ENCODE measurements around the gene SPSB1. TPM values are rescaled to one million over a fixed set of nuclear protein-coding genes. Genes with fewer than 3 reads are reported as not detected.

The SPSB1 gene
- total and polyA plus RNA-seq, 2 experiments from 2014 or later, result 2.4 to 6.8 TPM

GRCh38 chr1:9300573-9300972 is 7.9 kb downstream of the SPSB1 start:
- no peak overlapping the region for H3K4me3 ChIP-seq
- H3K4me1 ChIP-seq (ENCODE audit: insufficient read depth), result no peaks in the 10 kb centered on the region
- H3K27me3 Mint-ChIP-seq (ENCODE audit: insufficient read depth, low read depth, poor library complexity), result peaks cover 5% of the 10 kb centered on the region
- H3K27me3 ChIP-seq (ENCODE audit: insufficient read depth), result no peaks in the 10 kb centered on the region
- no peak for TF ChIP-seq ZNF114 (CRISPR knock-in tag; IDR thresholded peaks at IDR 0.05)
- TF ChIP-seq REST (IDR thresholded peaks at IDR 0.05; ENCODE audit: unreplicated experiment), result no peak
- TF ChIP-seq POLR2AphosphoS5 (IDR thresholded peaks at IDR 0.05; ENCODE audit: low read depth), result no peak
- TF ChIP-seq EZH2 (IDR thresholded peaks at IDR 0.05; ENCODE audit: low read depth, unreplicated experiment), result no peak
- TF ChIP-seq CREB1 (CRISPR knock-in tag; IDR thresholded peaks at IDR 0.05; ENCODE audit: low read depth), result no peak
- TF ChIP-seq NANOG (IDR thresholded peaks at IDR 0.05; ENCODE audit: borderline replicate concordance), result no peak
- TF ChIP-seq CTCF (conservative IDR thresholded peaks at IDR 0.05; ENCODE audit: low read depth in 2 of 2), result no peak
- no peak for TF ChIP-seq JUNB (IDR thresholded peaks at IDR 0.05; ENCODE audit: unreplicated experiment)
- TF ChIP-seq STAT1 (IDR thresholded peaks at IDR 0.05; ENCODE audit: unreplicated experiment), result no peak
- TF ChIP-seq ETS1 (IDR thresholded peaks at IDR 0.05), result no peak
- TF ChIP-seq ZNF462 (CRISPR knock-in tag; IDR thresholded peaks at IDR 0.05), result no peak
- TF ChIP-seq EZH2phosphoT487 (IDR thresholded peaks at IDR 0.05; ENCODE audit: unreplicated experiment), result no peak
- no peak for TF ChIP-seq ZNF331 (CRISPR knock-in tag; IDR thresholded peaks at IDR 0.05; ENCODE audit: low read depth)
- DNase-seq (ENCODE audit: low spot score) (no peak), ATAC-seq (no peak)
- H3K9me2 ChIP-seq (ENCODE audit: insufficient read depth), result no peaks in the 10 kb centered on the region
- no peak overlapping the region for H3K4me3 Mint-ChIP-seq
- no peaks in the 10 kb centered on the region for H3K9me3 Mint-ChIP-seq
- H3K79me2 ChIP-seq (replicated peaks; ENCODE audit: insufficient read depth), result no peaks in the 10 kb centered on the region
- H3K4me1 Mint-ChIP-seq, result peaks cover 6% of the 10 kb centered on the region; the same call in 2 of the 3 replicates
- no peaks in the 10 kb centered on the region for H3K36me3 ChIP-seq (ENCODE audit: insufficient read depth)
- H2AFZ ChIP-seq, result no peak overlapping the region
- H3K4me2 ChIP-seq, result no peak overlapping the region
- H3K36me3 Mint-ChIP-seq (ENCODE audit: low read depth), result no peaks in the 10 kb centered on the region; the same call in 2 of the 3 replicates
- H3K27ac ChIP-seq (ENCODE audit: low read depth), result no peak overlapping the region
- no peak overlapping the region for H3K27ac Mint-ChIP-seq
- no peaks in the 10 kb centered on the region; the same call in 1 of the 2 replicates for H4K20me1 ChIP-seq (replicated peaks; ENCODE audit: insufficient read depth)
- no peaks in the 10 kb centered on the region for H3F3A ChIP-seq (replicated peaks; ENCODE audit: low read depth)

All from GM23338 (cell line).